H1 (cell line): ENCODE results near the gene PIK3CG. TPM values are rescaled to one million over a fixed set of nuclear protein-coding genes. Genes with fewer than 3 reads are reported as not detected.

Experiments
- CTCF ChIP-seq, 3 experiments: IDR thresholded peaks; 1 replicate in 2 of 3; 2 replicates in 1 of 3; pipeline versions ENCODE4 v1.5.1 to v1.6.1; 2011; ENCODE audit warnings: low read length in 3 of 3, mild to moderate bottlenecking in 3 of 3, inconsistent platforms in 2 of 3, low read depth in 1 of 3, moderate library complexity in 1 of 3; ENCODE audit not compliant: insufficient read depth in 1 of 3; ENCODE audit errors: control extremely low read depth in 1 of 3
- EP300 ChIP-seq, 2 experiments: IDR thresholded peaks; 1 replicate in 1 of 2; 2 replicates in 1 of 2; pipeline ENCODE4 v1.6.1; 2011 to 2012; ENCODE audit warnings: low read depth in 2 of 2, low read length in 2 of 2, mild to moderate bottlenecking in 2 of 2, borderline replicate concordance in 1 of 2, inconsistent platforms in 1 of 2, moderate library complexity in 1 of 2
- KDM4A ChIP-seq: IDR thresholded peaks from one replicate; pipeline ENCODE4 v1.7.1; 2012; ENCODE audit warnings: low read depth, mild to moderate bottlenecking, moderate library complexity, low read length, inconsistent platforms; ENCODE audit not compliant: severe bottlenecking
- NANOG ChIP-seq: IDR thresholded peaks from 2 replicates; pipeline ENCODE4 v1.6.1; 2011; ENCODE audit warnings: low read length, low read depth, mild to moderate bottlenecking, inconsistent platforms; ENCODE audit not compliant: insufficient read depth, poor library complexity, severe bottlenecking
- POLR2A ChIP-seq, 2 experiments: IDR thresholded peaks; 1 replicate in 1 of 2; 2 replicates in 1 of 2; pipeline ENCODE4 v1.6.1; 2011; ENCODE audit warnings: low read depth in 2 of 2, low read length in 2 of 2, mild to moderate bottlenecking in 2 of 2; ENCODE audit errors: control extremely low read depth in 1 of 2
- TAF7 ChIP-seq: optimal IDR thresholded peaks from 2 replicates; pipeline ENCODE3; 2011; ENCODE audit warnings: low read depth, mild to moderate bottlenecking, inconsistent platforms, low read length, moderate library complexity, borderline replicate concordance
- TCF12 ChIP-seq: IDR thresholded peaks from 2 replicates; pipeline ENCODE4 v1.6.1; 2011; ENCODE audit warnings: low read depth, mild to moderate bottlenecking, low read length
- polyA plus RNA-seq, 7 experiments: library from polyadenylated mRNA; depleted of rRNA in 3 of 7; stranded (reverse) in 5 of 7; unstranded in 2 of 7; fragments of >200 nt in 5 of 7; fragments of 200-250 nt in 2 of 7; gene quantifications; 1 replicate in 5 of 7; 2 replicates in 1 of 7; 4 replicates in 1 of 7; pipeline versions ENCODE4 v1.2.1 to v1.2.3, GENCODE V29; 2011 to 2013; ENCODE audit warnings: missing spikeins in 2 of 7, mixed read lengths in 2 of 7
- total RNA-seq: library from RNA; stranded (reverse); fragmentation: NEBNext Ultra II Directional; extraction: Animal tissue kit (Norgen Biotek cat#: 25700); gene quantifications from 2 replicates; pipeline ENCODE4 v1.2.1, GENCODE V29; 2021

Gene PIK3CG
- total and polyA plus RNA-seq, 2 of the 8 experiments (the other 6 are each of a cell fraction or from before 2014, with no cell fraction given) = not detected

- TF ChIP-seq EP300 (IDR thresholded peaks at IDR 0.05; ENCODE audit: borderline replicate concordance in 1 of 2, low read depth in 2 of 2, low read length in 2 of 2) (no peak), TCF12 (no peak), NANOG (no peak), KDM4A (no peak), POLR2A (IDR thresholded peaks at IDR 0.05; ENCODE audit: control extremely low read depth in 1 of 2, low read depth in 2 of 2, low read length in 2 of 2) (no peak), CTCF (IDR thresholded peaks at IDR 0.05; ENCODE audit: control extremely low read depth in 1 of 3, insufficient read depth in 1 of 3, low read depth in 1 of 3, low read length in 3 of 3) (no peak), TAF7 (no peak)
Measured at GRCh38 chr7:106865130-106866041, at the start of gene PIK3CG (continued).
